Left lobe of liver (tissue), 2 donors: Measurements from ENCODE around the gene OBI1. TPM values are rescaled to one million over a fixed set of nuclear protein-coding genes. Genes with fewer than 3 reads are reported as not detected.

Experiments used
- ATAC-seq: fragments of 200-7000 bp; cut with Tn5 transposase; one replicate; pipeline ENCODE4 v1.9.1; 2020; ENCODE audit warnings: mild to moderate bottlenecking, moderate library complexity
- DNase-seq: peaks from one replicate; pipeline ENCODE4 v3.0.0-alpha.2; 2020; ENCODE audit warnings: low spot score
- total RNA-seq: library from RNA; stranded (reverse); gene quantifications from one replicate; pipeline ENCODE4 v1.2.1, GENCODE V29; 2021
- donor health status: DM: no; HTN: no; CAD: no; lungs with moderate emphysema.
- donor health status: DM: no; HTN: yes; CAD: no.

OBI1 gene
- total RNA-seq = 2.2 TPM

DNA sequence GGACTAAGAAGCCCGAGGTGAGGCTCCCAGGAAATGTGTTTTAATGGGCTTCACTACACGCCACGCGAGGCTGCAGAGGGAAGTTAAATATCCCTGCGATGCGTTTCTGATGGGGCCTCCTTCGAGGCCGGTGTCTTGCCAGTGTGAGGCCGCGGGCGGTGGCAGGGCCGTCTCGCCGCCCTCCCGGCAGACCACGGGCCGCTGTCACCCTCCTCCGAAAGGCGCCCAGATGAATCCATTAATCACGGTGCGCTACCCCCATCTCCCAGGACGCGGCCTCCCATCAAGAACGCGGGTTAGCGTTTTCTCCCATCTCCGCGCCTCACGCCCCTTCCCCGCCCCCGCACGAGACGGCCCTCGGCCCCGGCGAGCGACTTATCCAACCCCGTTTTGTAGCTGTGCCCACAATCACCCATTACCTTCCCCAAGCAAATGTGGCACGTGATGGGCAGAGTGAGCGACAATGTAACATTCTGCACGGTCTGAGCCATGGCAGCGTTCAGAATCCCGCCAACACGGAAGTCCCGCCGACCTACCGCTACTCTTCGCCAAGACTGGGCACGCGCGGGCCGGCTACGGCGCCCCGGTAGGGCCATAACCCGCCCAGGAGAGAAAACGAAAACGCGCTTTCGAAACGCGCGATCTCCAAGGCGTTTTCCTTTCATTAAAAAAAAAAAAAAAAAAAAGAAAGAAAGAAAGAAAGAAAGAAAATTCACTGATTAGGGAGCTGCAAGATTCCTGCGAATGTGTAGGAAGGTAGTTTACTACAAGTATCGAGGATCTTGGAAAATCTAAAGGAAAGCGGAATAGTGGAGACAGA, at the start of gene OBI1:
Gene OBI1 (minus strand): TSS at position 526 of the 820 bp plus-strand sequence. CDS start 35 bp downstream, at position 491.
- peak; percentile 96 for DNase-seq
- ATAC-seq = peak; percentile 96

DNA sequence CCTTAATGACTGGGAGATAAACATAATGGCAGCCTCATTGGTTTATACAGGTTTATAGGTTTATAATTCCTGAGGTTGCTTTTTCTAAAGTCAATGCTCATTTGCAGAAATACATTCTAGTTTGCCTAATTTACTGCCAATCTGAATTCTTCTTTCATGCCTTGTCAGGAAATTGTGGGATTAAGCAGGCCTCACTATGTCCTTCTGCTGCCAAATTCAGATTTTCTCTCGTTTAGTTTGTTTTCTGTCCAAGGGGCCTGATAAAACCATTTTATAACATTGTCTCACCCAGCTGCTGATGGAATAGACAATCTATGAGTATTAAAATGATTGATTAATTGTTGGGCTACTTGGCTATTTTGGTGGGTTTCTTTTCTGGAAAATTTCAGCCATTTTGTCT, 42.4 kb upstream of the OBI1 start:
- ATAC-seq = no peak
- DNase-seq = no peak

GRCh38 chr13:78700121-78700910, 41.4 kb upstream of the OBI1 start:
- DNase-seq = no peak
- ATAC-seq = no peak

DNA sequence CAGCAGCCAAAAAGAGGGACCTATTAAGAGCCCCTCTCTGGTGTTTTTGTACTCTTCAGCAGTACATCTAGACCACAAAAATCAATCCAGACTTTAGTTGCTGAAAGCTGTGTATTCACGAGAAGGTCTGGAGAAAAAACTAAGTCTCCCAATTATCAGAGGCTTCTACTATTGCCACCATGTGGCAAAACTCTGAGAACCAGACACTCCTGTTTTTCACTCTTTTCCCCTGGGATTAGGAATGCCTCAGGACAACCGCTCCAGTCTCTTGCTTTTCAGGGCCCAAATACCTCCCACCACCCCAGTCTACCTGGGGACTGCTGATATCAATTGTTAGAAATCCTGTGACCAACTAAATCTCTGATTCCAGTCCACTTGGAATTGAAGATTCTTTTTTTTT, 30.1 kb upstream of the OBI1 start:
- ATAC-seq = peak; percentile 71
- DNase-seq = no peak

GRCh38 chr13:78686461-78686860, 27.5 kb upstream of the OBI1 start:
- DNase-seq (no peak), ATAC-seq (no peak)

DNA sequence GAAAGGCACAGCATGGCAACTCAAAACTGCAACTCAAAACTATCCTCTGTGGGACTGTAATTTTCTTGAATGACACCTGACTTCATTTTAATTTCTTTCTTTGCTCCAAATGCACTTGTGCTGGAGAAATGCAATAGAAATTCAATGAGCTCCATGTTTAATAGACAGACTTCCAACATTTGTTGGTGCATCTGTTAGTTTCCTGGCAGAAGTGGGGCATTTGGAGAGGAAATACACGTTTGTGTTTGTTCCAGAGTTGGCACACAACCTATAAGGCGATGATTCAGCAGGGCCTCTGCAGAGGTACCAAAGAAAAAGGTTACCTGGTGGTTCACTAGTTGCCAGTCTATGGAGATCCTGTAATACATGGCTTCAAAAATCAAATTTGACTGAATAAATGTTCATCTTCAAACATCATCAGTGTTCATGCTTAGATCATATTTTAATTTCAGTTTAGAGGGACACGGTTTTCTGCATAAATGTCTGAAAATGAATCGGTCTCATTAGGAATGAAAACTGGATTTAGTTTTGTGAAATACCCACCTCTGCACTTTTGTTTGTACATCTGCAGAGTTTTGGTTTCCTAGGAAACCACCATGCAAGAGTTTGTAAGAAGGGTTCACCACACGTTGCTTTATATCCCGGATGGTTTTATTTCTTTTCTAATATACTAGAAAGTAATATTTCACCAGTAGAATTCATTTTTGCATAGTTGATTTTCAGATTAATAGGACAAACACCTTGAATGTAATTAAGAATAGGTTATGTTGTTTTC, 21.8 kb upstream of the OBI1 start:
- ATAC-seq (no peak), DNase-seq (no peak)

- DNase-seq (no peak), ATAC-seq (no peak)
Observed at GRCh38 chr13:78680115-78680561, 21.2 kb upstream of the OBI1 start.

- DNase-seq (no peak), ATAC-seq (no peak)
Observed at GRCh38 chr13:78679329-78679728, 20.4 kb upstream of the OBI1 start.

GRCh38 chr13:78675112-78675511, 16.2 kb upstream of the OBI1 start:
- no peak for DNase-seq
- ATAC-seq = no peak

- DNase-seq (no peak), ATAC-seq (no peak)
Observed at GRCh38 chr13:78674638-78675037, 15.7 kb upstream of the OBI1 start.

DNA sequence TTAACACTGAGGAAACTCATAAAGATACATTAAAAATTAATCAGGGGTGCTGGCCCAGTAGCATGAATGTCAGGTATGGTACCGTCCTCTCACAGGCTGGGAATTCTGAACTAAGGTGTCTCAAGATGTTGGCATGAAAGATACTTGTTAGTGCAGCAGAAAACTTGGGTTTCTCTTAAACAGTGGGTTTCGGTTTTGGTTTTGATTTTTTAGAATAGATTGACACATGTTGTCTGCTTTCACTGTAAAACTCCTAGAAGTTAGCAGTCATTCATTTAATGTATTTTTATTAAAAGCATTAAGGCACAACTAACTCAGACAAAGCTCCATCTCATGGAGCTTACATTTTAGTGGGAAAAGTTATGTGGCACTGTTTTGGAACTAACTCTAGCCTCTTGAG, 3.5 kb upstream of the OBI1 start:
- DNase-seq = no peak
- ATAC-seq = no peak

DNA sequence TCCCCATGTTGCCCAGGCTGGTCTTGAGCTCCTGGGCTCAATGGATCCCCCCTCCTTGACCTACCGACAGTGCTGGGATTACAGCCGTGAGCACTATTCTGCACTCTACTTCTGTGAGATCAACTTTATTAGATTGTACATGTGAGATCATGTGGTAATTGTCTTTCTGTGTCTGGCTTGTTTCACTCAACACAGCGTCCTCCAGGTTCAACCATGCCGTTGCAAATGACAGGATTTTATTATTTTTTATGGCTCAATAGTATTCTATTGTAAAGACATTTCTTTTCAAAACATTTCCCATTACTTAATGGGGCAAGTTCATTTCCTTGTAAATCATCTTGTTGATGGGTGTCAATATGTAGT, 1.5 kb upstream of the OBI1 start:
- ATAC-seq (peak; percentile 3), DNase-seq (no peak)

- ATAC-seq (peak; percentile 15), DNase-seq (no peak)
Observed at GRCh38 chr13:78659732-78660494, 958 bp upstream of the OBI1 start.

GRCh38 chr13:78659450-78659730, 435 bp upstream of the OBI1 start:
- ATAC-seq = peak; percentile 3

DNA sequence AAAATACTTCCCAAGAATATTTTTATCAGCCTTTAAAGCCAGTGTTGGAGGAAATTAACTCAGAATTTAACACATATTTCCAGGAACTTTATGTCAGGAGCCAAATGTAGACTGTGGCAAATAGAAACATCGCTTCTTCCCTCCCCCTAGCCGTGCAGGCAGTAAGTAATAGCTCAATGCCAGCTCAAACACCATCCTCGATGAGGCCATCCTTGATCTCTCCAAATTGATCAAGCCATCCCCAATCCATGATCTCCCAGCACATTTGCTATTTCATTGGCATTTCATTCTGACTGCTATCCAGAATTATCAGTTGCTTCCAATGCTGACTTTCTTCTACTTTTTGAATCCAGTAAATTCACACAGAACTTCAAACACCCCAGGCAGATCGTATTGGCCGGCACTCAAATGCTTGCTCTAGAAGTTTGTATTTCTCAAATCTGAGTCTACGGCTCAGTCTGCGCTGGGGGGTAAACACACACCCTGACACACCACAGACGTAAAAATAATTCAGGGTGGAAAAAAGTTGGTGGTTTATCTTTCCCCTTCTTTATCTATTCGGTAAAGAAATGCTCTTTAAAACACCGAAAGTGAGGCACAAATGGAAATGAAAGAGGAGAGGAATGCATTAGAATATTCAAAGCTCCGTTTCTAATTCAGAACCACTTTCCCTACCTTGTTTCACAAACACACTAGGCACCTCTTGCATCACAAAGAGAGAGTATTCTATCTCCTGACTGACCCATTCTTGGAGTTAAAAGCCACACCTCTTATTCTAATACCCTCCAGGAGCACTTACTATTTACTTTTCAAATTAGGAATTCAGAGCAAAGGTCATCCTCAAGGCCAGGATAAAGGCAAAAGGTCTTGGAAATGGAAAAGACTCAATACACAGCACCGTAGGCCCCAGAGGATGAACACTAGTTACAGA, 991 bp downstream of the OBI1 start:
- DNase-seq (no peak), ATAC-seq (peak; percentile 62)

More at GRCh38 chr13:78659450-78659730, 435 bp upstream of the OBI1 start:
- DNase-seq = no peak

DNA sequence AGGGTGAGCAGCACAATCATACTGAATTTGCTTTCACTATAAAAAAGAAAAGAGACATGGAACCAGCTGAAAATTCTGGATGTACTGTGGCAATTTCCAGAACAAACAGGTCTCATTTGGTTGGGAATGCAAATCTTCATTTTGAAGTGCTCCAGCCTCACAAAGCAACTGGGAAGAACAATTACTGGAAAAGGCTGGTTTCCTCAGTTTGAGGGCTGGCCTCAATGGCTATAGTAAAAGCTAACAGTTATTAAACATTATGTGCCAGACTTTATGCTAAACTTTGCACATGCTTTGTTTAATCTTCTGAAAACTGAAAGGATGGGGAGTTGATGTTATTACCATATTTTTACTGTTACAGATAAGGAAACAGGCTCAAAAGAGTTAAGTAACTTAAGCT, 3.0 kb downstream of the OBI1 start:
- no peak for ATAC-seq

GRCh38 chr13:78655007-78655406, 3.9 kb downstream of the OBI1 start:
- no peak for ATAC-seq

More for the DNA sequence above, 3.0 kb downstream of the OBI1 start:
- DNase-seq = no peak

DNA sequence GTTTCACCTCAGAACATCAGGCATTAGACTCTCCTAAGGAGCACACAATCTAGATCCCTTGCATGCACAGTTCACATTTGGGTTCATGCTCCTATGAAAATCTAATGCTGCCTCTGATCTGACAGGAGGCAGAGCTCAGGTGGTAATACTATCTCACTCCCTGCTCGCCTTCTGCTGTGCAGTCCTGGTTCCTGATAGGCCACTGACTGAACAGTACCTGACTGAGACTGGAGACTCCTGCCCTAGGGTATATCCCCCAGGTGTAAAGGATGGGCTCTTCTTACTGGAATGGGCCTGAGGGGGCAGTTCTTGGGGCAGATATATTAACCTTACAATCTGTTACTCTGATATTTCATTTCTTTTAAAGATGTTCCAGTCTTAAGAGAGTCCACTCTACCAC, 6.3 kb downstream of the OBI1 start:
- ATAC-seq (no peak), DNase-seq (no peak)

More at GRCh38 chr13:78655007-78655406, 3.9 kb downstream of the OBI1 start:
- DNase-seq = no peak

DNA sequence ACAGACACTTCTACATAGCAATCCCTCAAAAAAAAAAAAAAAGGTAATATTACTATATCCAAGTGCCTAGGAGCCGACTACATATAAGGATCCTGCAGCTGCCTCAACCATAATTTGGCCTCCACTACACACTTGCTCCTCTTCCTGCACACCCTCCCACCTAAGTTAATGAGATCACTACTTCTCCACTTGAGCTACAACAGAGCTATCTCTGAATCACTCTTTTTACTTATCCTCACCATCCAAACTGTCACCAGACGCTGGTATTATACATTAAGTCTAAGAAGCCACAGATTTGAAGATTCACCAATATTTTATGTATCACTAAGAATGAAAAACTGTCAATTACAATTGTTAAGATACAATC, 8.3 kb downstream of the OBI1 start:
- DNase-seq (no peak), ATAC-seq (no peak)
